ENCODE data around the gene SNED1.
"Not testable (repeated sequence)": the region's sequence is repeated elsewhere in the genome, so short reads cannot be mapped to it uniquely, and the experiment has no call there.

SNED1 gene

GRCh38 chr2:241088376-241088775 lies 90.0 kb downstream of the SNED1 start:
- no peak for FAIRE-seq

- no peak for FAIRE-seq
These were observed 90.6 kb downstream of the SNED1 start for GRCh38 chr2:241088791-241089732.

- FAIRE-seq = no peak
These were observed 92.8 kb downstream of the SNED1 start for GRCh38 chr2:241091201-241091600.

DNA sequence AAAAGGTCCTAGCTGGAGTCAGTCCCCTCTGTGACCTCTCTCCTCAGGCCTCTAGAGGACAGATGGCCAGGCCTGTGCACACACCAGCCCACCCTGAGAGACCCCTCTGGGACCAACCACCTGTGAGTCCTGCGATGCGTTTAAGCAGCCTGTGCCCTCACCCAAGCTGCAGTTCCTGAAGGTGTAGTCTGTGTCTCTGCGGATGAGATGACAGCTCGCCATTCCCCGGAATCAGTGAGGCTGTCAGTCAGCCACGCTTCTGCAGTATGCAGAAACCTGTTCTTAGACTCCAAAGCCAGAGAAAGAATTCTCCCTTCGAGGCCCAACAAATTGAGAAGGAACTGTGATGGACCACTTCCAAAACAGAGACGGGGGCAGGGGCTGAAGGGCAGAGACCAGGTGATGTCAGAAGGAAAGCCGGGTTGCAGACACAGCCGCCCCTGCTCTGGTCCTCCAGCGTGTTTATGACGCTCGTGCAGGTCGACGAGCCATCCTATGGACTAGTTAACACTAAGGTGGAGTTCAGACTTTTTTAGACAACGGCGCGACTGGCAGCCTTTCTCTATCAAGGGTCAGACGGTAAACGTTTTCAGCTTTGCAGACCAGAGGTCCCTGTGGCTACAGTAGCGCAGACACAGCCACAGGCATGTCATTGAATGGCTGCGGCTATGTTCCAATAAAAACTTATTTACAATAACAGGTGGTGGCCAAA lies 93.5 kb downstream of the SNED1 start:
- FAIRE-seq = no peak

DNA sequence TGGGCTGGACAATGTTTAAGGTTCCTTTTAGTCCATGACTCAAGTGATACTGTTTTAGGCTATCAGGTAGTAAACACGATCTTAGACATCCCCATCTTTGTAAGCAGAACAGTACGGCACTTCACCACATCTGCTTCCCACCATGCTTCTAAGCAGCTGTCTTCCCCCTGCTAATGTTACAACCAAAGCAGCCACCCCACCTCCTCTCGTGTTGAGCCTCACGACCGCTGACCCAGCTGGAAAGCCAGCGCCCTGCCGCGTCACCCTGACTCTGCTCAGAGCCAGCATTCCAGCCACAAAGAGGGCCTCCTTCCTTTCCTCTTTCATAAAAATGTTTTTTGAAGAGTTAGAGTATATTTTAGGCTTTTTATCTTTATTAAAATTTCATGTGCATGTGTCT lies 94.3 kb downstream of the SNED1 start:
- no peak for FAIRE-seq

- not testable (repeated sequence) for FAIRE-seq
These were observed 94.8 kb downstream of the SNED1 start for GRCh38 chr2:241093133-241093781.

GRCh38 chr2:241094172-241094571 lies 95.8 kb downstream of the SNED1 start:
- FAIRE-seq = no peak

DNA sequence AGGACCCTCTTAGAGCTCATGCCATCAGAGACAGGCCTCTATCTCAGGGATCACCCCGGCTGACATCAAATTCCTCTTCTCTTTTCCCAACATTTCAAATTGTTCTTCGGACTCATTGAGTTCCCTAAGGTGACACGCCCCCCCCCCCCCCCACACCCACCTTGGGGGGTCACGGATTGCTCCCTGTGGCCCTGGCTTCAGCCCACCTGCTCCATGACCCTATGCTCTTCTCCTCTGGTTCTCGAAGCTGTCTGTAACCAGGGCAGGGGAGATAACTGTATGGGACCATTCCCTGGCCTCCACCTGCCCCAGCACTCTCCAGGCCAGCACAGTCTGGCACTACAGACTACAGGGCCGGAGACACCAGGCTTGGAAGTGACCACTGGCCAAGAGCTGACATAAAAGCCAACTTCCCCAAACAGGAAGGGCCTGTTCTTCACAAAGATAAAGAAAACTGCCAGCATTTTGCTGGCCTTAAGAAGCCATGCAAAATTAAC lies 96.6 kb downstream of the SNED1 start:
- FAIRE-seq = no peak

- FAIRE-seq = no peak
These were observed 97.3 kb downstream of the SNED1 start for GRCh38 chr2:241095594-241096290.

GRCh38 chr2:241096979-241097378 lies 98.6 kb downstream of the SNED1 start:
- no peak for FAIRE-seq

DNA sequence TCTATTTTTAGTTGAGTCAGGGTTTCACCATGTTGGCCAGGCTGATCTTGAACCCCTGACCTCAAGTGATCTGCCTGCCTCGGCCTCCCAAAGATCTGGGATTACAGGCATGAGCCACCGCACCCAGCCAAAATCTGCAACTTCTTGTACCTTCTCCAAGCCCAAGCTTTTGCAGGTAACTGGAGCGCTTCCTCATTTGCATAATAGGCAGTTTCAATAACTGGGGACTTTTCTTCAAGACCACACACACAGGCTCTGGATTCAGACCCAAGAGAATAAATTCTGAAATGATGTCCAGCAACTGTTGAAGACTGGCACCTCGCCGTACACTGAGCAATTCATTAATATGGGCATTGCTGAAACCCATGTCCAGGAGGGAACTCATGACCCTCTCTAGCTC lies 100.8 kb downstream of the SNED1 start:
- FAIRE-seq = no peak

DNA sequence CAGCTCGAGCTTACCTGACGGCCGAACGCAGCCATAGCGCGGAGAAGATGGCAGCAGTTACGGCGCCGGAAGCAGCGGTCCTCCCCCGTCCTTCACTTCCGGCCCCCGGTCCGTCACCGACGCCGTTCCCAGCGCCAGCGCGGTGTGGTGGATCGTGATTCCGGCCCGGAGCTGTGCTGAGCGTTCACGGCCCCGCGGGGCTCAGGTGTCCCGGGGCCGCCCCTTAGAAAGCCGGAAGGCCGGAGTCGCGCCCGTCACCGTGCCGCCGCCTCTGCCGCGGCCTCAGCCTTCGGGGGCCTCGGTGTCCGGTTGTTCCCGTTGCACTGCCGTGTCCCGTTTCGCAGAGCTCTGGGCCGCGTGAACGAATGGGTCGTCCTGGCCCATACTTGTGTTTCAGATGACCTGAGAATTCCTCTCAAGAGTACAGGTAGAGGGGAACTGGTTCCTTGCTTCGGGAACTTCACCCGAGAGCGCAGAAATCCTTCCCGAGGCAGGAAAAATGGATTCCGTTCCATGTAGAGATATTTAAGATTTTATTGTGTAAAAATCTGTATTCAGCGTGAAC lies 103.9 kb downstream of the SNED1 start, which contains the start of gene MTERF4:
TSS of gene MTERF4 (minus strand) at position 49 of the 565 bp plus-strand sequence. CDS start at position 35, 14 bp downstream.
- no peak for FAIRE-seq

GRCh38 chr2:241103176-241103595 lies 104.8 kb downstream of the SNED1 start:
- FAIRE-seq = no peak

GRCh38 chr2:241104611-241105010 lies 106.2 kb downstream of the SNED1 start:
- not testable (repeated sequence) for FAIRE-seq

GRCh38 chr2:241105641-241106040 lies 107.2 kb downstream of the SNED1 start:
- FAIRE-seq = no peak

DNA sequence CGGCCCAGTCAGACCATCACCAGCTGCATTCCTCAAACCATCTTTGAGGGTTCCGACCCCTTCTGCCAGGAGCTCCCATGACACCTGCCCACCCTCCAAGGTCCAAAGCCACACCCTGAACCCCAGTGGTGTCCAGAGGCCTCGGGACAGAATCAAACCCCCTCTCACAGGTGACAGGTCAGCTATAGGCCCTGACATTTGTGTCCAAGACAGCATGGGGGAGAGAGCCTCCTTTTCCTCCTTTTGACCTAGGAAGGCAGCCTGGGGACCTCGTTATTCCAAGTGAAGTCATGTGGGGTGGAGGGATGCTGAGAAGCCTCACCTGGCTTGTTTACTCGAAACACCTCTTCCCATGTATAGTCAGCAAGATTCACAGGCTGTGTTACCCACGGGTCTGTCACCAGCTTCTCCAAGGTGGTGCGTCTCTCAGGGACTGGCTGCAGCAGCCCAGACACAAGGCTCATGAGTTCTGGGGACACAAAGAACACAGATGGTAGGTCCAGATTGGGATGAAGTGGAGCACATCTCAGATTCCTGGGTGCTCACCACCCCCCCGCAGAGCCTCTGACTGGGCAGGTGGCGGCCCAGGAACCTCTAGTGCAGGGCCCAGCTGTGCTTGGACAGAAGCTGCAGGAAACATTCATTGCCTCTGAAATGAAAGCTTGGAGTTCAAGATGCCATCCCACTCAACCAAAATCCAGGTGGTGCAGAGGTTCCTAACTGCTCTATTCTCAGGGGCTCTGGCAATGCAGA lies 108.8 kb downstream of the SNED1 start:
- FAIRE-seq = no peak

GRCh38 chr2:241108271-241109209 lies 110.1 kb downstream of the SNED1 start:
- FAIRE-seq = no peak

GRCh38 chr2:241109210-241110088 lies 111.0 kb downstream of the SNED1 start:
- no peak for FAIRE-seq

GRCh38 chr2:241110089-241110606 lies 111.7 kb downstream of the SNED1 start:
- no peak for FAIRE-seq

Measured in A204.1 (cell line).